Stimulated activated naive CD8-positive, alpha-beta T cell treated with anti-CD3 and anti-CD28 coated beads, Interleukin-15, amount 100 ng/mL, for 72 hours (primary cell): ENCODE data around the gene GDPD2.
A peak's percentile ranks its signal among the peaks of the same experiment; 100 is the strongest.
"Not testable (repeated sequence)": the region's sequence is repeated elsewhere in the genome, so short reads cannot be mapped to it uniquely, and the experiment has no call there.

Experiments used
- ATAC-seq: fragments of 150-1000 bp; cut with Tn5 transposase; 2 replicates; pipeline ENCODE4 v1.10.0; 2021; ENCODE audit warnings: mild to moderate bottlenecking, moderate library complexity
- DNase-seq, 2 donors: peaks; one replicate each; pipeline ENCODE4 v3.0.0; 2021 to 2022
- H3K27ac Mint-ChIP-seq, 2 donors: one replicate each; pipeline ENCODE4 v1.8.0; 2022; ENCODE audit warnings: mild to moderate bottlenecking in 2 of 2, mixed read lengths in 2 of 2, moderate library complexity in 2 of 2
- H3K27me3 Mint-ChIP-seq: one replicate; pipeline ENCODE4 v1.8.0; 2022; ENCODE audit warnings: mixed read lengths
- H3K4me1 Mint-ChIP-seq: one replicate; pipeline ENCODE4 v1.8.0; 2022; ENCODE audit warnings: mild to moderate bottlenecking, mixed read lengths
- H3K4me3 Mint-ChIP-seq, 2 donors: one replicate each; pipeline ENCODE4 v1.8.0; 2022; ENCODE audit warnings: mild to moderate bottlenecking in 2 of 2, mixed read lengths in 2 of 2, moderate library complexity in 1 of 2
- H3K9me3 Mint-ChIP-seq, 2 donors: one replicate each; pipeline ENCODE4 v1.8.0; 2022; ENCODE audit warnings: mixed read lengths in 2 of 2

The GDPD2 gene, protein sequence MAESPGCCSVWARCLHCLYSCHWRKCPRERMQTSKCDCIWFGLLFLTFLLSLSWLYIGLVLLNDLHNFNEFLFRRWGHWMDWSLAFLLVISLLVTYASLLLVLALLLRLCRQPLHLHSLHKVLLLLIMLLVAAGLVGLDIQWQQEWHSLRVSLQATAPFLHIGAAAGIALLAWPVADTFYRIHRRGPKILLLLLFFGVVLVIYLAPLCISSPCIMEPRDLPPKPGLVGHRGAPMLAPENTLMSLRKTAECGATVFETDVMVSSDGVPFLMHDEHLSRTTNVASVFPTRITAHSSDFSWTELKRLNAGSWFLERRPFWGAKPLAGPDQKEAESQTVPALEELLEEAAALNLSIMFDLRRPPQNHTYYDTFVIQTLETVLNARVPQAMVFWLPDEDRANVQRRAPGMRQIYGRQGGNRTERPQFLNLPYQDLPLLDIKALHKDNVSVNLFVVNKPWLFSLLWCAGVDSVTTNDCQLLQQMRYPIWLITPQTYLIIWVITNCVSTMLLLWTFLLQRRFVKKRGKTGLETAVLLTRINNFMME

GRCh38 chrX:70422851-70423341 is at the start of gene GDPD2:
Gene GDPD2, plus strand, starts transcription at chrX:70423314. Its CDS starts 1,671 bp downstream, at chrX:70424985.
- H3K4me3 Mint-ChIP-seq: no peak within 1 kb of the TSS
- DNase-seq (no peak), ATAC-seq (peak; percentile 69)
- H3K9me3 Mint-ChIP-seq: no peaks in the 10 kb centered on the region
- H3K27me3 Mint-ChIP-seq: no peaks in the 10 kb centered on the region
- H3K27ac Mint-ChIP-seq: peak within 1 kb of the TSS in 1 of 2 donors; percentile 57
- no peaks in the 10 kb centered on the region for H3K4me1 Mint-ChIP-seq

DNA sequence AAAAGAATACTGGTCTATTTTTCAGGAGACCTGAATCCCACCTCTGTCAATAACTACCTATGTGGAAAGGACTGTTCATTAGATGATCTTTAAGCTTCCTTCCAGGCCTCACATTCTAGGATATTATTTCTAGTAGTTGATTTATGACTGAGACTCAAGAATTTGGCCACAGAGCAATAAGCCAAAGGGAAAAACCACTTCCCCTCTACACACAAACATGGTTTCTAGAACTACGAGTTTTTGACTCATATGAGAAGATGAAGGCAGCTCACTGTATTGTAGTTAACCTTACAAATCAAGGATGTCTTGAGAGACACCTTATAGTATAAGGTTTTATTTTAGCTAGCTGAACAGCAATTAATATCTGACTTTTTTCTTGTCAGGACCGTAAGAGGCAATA is 36.9 kb upstream of the GDPD2 start:
- Mint-ChIP-seq H3K9me3 (no peaks in the 10 kb centered on the region), H3K27me3 (no peaks in the 10 kb centered on the region), H3K4me3 (no peak overlapping the region), H3K27ac (no peak overlapping the region), H3K4me1 (no peaks in the 10 kb centered on the region)
- ATAC-seq (no peak), DNase-seq (no peak)

DNA sequence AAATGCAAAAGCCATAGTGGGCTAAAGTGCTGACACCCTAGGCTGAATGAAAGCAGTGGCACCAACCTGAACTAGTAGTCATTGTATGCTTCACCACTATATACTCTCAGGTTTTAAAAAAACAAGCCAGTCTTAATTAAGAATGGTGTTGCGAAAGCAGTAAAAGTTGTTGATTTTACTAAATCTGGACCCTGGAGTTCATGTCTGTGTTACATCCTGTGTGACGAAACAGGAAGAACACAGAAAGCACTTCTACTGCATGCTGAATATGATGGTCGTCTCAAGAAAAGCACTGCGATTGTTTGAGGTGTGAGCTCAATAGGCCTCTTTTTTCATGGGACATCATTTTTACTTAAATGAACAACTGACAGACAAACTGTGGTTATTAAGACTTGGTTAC is 24.2 kb upstream of the GDPD2 start:
- no peak overlapping the region for H3K27ac Mint-ChIP-seq

GRCh38 chrX:70400181-70400580 is 22.9 kb upstream of the GDPD2 start:
- DNase-seq, ATAC-seq, H3K27me3 Mint-ChIP-seq, H3K9me3 Mint-ChIP-seq, H3K27ac Mint-ChIP-seq, H3K4me1 Mint-ChIP-seq, H3K4me3 Mint-ChIP-seq: not testable (repeated sequence)

More for the DNA sequence above, 24.2 kb upstream of the GDPD2 start:
- no peak for DNase-seq
- H3K9me3 Mint-ChIP-seq: no peaks in the 10 kb centered on the region
- H3K27me3 Mint-ChIP-seq: no peaks in the 10 kb centered on the region
- ATAC-seq: peak; percentile 55
- no peaks in the 10 kb centered on the region for H3K4me1 Mint-ChIP-seq
- no peak overlapping the region for H3K4me3 Mint-ChIP-seq

GRCh38 chrX:70402721-70403120 is 20.4 kb upstream of the GDPD2 start:
- no peaks in the 10 kb centered on the region for H3K9me3 Mint-ChIP-seq
- no peak overlapping the region for H3K27ac Mint-ChIP-seq
- no peaks in the 10 kb centered on the region for H3K4me1 Mint-ChIP-seq
- DNase-seq (no peak), ATAC-seq (no peak)
- no peaks in the 10 kb centered on the region for H3K27me3 Mint-ChIP-seq
- H3K4me3 Mint-ChIP-seq: no peak overlapping the region

DNA sequence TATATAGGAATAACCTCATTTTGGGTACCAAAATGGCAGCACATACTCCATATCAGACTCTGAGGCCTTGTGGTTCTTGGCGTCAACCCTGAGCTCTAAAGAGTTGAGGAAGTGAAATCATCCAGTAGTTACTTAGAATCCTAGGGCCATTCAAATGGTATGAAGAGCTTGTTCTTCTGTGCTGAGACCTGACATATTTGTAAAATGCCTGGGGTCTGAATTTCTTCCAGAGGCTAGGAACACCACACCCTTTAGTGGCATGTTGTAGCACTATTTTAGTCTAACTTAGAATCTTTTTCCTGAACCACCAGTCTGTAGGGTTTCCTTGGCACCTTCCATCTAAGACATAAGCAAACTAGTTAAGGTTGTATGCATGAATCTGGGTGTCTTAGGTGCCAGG is 18.1 kb upstream of the GDPD2 start:
- Mint-ChIP-seq H3K4me3 (no peak overlapping the region), H3K9me3 (no peaks in the 10 kb centered on the region), H3K27ac (no peak overlapping the region), H3K27me3 (no peaks in the 10 kb centered on the region), H3K4me1 (no peaks in the 10 kb centered on the region)
- DNase-seq (no peak), ATAC-seq (no peak)

- no peak for DNase-seq
- H3K27me3 Mint-ChIP-seq: no peaks in the 10 kb centered on the region
- no peaks in the 10 kb centered on the region for H3K4me1 Mint-ChIP-seq
- no peak overlapping the region for H3K27ac Mint-ChIP-seq
- ATAC-seq: no peak
- no peaks in the 10 kb centered on the region for H3K9me3 Mint-ChIP-seq
- no peak overlapping the region for H3K4me3 Mint-ChIP-seq
Measured at GRCh38 chrX:70410921-70411320, 12.2 kb upstream of the GDPD2 start.

GRCh38 chrX:70411475-70411874 is 11.6 kb upstream of the GDPD2 start:
- Mint-ChIP-seq H3K27me3 (no peaks in the 10 kb centered on the region), H3K4me3 (no peak overlapping the region), H3K27ac (no peak overlapping the region), H3K4me1 (no peaks in the 10 kb centered on the region), H3K9me3 (no peaks in the 10 kb centered on the region)
- DNase-seq: no peak
- ATAC-seq: no peak

- Mint-ChIP-seq H3K27me3 (no peaks in the 10 kb centered on the region), H3K4me1 (no peaks in the 10 kb centered on the region), H3K27ac (peak overlapping the region in 1 of 2 donors; percentile 39), H3K9me3 (no peaks in the 10 kb centered on the region), H3K4me3 (no peak overlapping the region)
- ATAC-seq: no peak
- no peak for DNase-seq
Measured at GRCh38 chrX:70421618-70422017, 1.5 kb upstream of the GDPD2 start.

- DNase-seq: no peak
- Mint-ChIP-seq H3K4me1 (no peaks in the 10 kb centered on the region), H3K27ac (no peak overlapping the region), H3K4me3 (no peak overlapping the region), H3K27me3 (no peaks in the 10 kb centered on the region), H3K9me3 (no peaks in the 10 kb centered on the region)
- ATAC-seq: no peak
Measured at GRCh38 chrX:70423936-70424675, 992 bp downstream of the GDPD2 start.

GRCh38 chrX:70424801-70425200 is 1.7 kb downstream of the GDPD2 start:
- Mint-ChIP-seq H3K9me3 (no peaks in the 10 kb centered on the region), H3K4me3 (no peak overlapping the region), H3K4me1 (no peaks in the 10 kb centered on the region), H3K27ac (no peak overlapping the region), H3K27me3 (no peaks in the 10 kb centered on the region)
- ATAC-seq: no peak
- no peak for DNase-seq

DNA sequence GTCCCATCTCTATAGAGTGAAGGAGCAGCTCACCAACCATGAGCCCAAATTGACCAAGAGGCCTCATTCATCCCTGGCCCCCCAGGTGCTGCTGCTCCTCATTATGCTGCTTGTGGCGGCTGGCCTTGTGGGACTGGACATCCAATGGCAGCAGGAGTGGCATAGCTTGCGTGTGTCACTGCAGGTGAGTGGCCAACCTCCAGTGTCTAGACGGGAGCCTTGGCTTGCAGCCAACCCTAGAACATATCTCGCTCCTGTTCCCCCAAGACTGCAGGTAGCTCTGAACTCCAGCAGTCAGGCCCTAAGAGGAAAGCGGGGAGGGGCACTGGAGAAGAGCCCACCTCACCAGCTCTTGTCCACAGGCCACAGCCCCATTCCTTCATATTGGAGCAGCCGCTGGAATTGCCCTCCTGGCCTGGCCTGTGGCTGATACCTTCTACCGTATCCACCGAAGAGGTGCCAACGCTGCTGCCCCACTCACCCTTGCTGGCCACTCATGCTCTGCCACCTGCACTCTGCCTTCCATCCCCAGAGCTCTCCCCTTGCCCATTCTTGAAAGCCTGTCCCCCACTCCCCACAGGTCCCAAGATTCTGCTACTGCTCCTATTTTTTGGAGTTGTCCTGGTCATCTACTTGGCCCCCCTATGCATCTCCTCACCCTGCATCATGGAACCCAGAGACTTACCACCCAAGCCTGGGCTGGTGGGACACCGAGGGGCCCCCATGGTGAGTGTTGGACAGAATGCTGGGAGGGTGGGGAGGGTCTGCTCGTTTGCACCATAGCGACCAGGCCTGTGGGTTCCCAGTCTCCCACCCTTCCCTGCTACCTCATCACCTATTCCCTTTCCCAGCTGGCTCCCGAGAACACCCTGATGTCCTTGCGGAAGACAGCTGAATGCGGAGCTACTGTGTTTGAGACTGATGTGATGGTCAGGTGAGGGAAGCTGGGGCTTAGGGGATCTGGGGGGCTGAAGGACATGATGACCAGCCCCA is 3.5 kb downstream of the GDPD2 start:
- H3K27me3 Mint-ChIP-seq: no peaks in the 10 kb centered on the region
- DNase-seq: no peak
- no peak overlapping the region for H3K27ac Mint-ChIP-seq
- H3K9me3 Mint-ChIP-seq: no peaks in the 10 kb centered on the region
- no peaks in the 10 kb centered on the region for H3K4me1 Mint-ChIP-seq
- H3K4me3 Mint-ChIP-seq: no peak overlapping the region
- ATAC-seq: no peak

DNA sequence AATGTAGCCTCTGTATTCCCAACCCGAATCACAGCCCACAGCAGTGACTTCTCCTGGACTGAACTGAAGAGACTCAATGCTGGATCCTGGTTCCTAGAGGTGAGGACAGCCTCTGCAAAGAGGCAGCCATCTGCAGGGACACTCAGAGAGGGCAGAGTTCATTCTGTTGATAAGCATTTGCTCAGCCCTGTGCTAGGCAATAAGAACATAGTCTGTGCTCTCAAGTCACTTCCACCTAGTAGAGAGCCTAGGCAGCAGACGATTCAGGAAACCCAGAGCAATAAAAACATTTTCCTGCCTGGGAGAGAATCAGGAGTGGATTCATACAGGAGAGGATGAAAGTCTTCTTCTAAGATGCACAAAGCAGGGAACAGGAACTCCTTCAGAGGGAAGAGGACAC is 4.3 kb downstream of the GDPD2 start:
- no peaks in the 10 kb centered on the region for H3K9me3 Mint-ChIP-seq
- no peak overlapping the region for H3K27ac Mint-ChIP-seq
- no peak overlapping the region for H3K4me3 Mint-ChIP-seq
- no peak for ATAC-seq
- no peaks in the 10 kb centered on the region for H3K4me1 Mint-ChIP-seq
- DNase-seq: no peak
- no peaks in the 10 kb centered on the region for H3K27me3 Mint-ChIP-seq

- ATAC-seq: no peak
- Mint-ChIP-seq H3K4me3 (no peak overlapping the region), H3K27ac (no peak overlapping the region)
Measured at GRCh38 chrX:70429759-70430158, 6.6 kb downstream of the GDPD2 start.

More at GRCh38 chrX:70429759-70430158, 6.6 kb downstream of the GDPD2 start:
- Mint-ChIP-seq H3K27me3 (no peaks in the 10 kb centered on the region), H3K4me1 (peaks cover 13% of the 10 kb centered on the region), H3K9me3 (no peaks in the 10 kb centered on the region)
- no peak for DNase-seq
